Mammary epithelial cell (primary cell): Measurements from ENCODE around the gene MATN4.

ENCODE experiments used
- EZH2 ChIP-seq: IDR thresholded peaks from 2 replicates; pipeline ENCODE4 v1.6.1; 2012; ENCODE audit warnings: low read length, inconsistent platforms, borderline replicate concordance
- TF ChIP-seq, protein P1 (sequence below), 2 donors: IDR thresholded peaks in 1 of 2; conservative IDR thresholded peaks in 1 of 2; 2 replicates each; pipeline ENCODE4 v1.5.1; 2011 to 2012; ENCODE audit warnings: inconsistent platforms in 2 of 2, low read length in 2 of 2, mild to moderate bottlenecking in 2 of 2, control low read depth in 1 of 2, low read depth in 1 of 2; ENCODE audit not compliant: insufficient read depth in 1 of 2; ENCODE audit errors: extremely low read depth in 1 of 2

DNA sequence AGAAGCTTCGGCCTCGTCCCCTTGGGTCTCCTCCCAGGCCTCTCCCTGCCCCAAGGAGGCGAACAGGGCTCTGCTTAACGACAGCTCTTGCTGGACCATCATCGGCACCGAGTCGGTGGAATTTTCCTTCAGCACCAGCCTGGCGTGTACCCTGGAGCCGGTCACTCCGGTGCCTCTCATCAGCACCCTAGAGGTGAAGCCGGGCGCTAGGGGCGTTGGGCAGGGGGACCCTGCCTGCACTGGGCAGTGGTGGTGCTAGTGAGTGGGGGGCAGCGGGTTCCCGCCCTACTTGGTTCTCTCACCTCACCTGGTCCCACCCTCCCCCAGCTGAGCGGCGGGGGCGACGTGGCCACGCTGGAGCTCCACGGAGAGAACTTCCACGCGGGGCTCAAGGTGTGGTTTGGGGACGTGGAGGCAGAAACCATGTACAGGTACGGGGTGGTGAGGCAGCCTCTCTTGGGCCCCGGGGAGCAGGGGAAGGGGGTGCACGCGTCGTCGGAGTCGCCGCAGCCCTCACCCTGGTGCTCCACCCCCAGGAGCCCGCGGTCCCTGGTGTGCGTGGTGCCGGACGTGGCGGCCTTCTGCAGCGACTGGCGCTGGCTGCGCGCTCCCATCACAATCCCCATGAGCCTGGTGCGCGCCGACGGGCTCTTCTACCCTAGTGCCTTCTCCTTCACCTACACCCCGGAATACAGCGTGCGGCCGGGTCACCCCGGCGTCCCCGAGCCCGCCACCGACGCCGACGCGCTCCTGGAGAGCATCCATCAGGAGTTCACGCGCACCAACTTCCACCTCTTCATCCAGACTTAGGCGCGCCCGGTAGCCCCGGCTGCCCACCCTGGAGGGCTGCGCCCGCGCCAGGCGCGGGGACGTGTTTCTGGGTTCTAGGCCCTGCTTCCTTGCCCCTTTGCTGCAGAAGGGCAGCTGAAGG is 8.3 kb upstream of the MATN4 start:
- TF ChIP-seq, protein P1, sequence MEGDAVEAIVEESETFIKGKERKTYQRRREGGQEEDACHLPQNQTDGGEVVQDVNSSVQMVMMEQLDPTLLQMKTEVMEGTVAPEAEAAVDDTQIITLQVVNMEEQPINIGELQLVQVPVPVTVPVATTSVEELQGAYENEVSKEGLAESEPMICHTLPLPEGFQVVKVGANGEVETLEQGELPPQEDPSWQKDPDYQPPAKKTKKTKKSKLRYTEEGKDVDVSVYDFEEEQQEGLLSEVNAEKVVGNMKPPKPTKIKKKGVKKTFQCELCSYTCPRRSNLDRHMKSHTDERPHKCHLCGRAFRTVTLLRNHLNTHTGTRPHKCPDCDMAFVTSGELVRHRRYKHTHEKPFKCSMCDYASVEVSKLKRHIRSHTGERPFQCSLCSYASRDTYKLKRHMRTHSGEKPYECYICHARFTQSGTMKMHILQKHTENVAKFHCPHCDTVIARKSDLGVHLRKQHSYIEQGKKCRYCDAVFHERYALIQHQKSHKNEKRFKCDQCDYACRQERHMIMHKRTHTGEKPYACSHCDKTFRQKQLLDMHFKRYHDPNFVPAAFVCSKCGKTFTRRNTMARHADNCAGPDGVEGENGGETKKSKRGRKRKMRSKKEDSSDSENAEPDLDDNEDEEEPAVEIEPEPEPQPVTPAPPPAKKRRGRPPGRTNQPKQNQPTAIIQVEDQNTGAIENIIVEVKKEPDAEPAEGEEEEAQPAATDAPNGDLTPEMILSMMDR (conservative IDR thresholded peaks at IDR 0.05 in 1 of 2, IDR thresholded peaks at IDR 0.05 in 1 of 2; ENCODE audit: extremely low read depth in 1 of 2, insufficient read depth in 1 of 2, low read depth in 1 of 2, low read length in 2 of 2), result no peak
- TF ChIP-seq EZH2, result no peak
